COLO829 (cell line): ENCODE results near the gene CARD14.

Experiments used
- DNase-seq: peaks from one replicate; pipeline ENCODE4 v3.0.0; 2012; ENCODE audit warnings: low spot score

CARD14 gene

GRCh38 chr17:80169784-80170500 is at the start of gene CARD14:
Gene CARD14 (plus strand): TSS chr17:80170030. CDS start chr17:80181439, 11,409 bp downstream.
- peak; percentile 93 for DNase-seq

- DNase-seq = no peak
These were observed 47.7 kb upstream of the CARD14 start for GRCh38 chr17:80122026-80122575.

- no peak for DNase-seq
These were observed 46.8 kb upstream of the CARD14 start for GRCh38 chr17:80122926-80123505.

DNA sequence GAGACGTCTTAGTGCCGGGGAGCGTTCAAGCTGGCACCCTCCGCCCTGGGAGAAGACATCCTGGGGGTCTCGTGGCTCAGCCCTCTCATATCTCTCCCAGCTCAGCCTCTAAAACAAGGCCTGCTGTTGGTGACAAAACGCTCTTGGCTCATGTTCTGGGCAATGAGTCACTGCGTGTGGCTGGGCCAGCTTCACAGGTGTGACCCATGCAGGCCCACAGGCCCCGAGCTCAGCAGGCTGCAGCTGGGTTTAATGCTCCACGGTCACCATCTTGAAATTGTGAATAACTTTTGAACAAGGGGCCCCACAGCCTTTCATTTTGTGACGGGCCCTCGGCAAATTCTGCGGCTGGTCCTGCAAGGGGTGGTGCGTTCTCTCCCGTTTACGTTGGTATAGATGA is 46.0 kb upstream of the CARD14 start:
- no peak for DNase-seq

DNA sequence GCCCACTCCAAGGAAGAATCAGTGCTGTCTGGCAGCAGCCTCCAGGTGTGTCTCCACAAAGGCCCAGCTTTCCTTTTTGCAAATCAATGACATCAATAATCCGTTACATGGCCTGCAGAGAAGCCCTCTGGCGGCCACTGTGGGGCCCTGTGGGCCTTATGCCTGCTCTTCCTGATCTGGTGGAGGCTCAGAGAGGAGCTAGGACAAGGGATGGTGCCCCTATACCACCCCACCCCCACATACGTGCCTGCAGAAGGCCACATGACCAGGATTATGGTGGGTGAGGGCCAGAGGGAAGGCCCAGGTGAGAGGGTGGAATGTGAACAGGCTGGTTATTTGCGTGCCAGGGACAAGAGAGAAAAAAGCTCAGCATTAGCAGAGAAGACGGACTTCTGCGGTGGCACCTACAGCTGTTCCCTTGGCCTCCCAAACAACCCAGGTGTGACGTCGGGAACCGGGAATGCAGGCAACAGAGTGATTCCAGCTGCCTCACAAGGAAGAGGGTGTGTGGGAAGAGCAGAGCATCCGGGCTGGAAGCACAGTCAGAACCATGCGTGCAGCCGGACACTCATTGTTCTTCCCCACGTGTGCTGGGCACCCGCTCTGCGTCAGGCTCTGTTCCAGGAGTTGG is 45.4 kb upstream of the CARD14 start:
- no peak for DNase-seq

GRCh38 chr17:80125656-80126448 is 44.0 kb upstream of the CARD14 start:
- DNase-seq = no peak

DNA sequence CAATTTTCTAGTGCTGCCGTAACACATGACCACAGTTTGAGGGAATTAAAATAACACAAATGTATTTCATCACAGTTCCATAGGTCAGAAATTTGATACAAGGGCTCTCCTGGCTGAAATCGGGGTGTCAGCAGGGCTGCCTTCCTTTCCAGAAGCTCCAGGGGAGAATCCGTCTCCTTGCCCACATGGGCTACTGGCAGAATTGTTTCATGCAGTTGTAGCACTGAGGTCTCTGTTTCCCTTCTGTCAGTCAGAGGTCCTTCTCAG is 43.4 kb upstream of the CARD14 start:
- DNase-seq = no peak

- DNase-seq = no peak
These were observed 40.7 kb upstream of the CARD14 start for GRCh38 chr17:80129006-80129565.

DNA sequence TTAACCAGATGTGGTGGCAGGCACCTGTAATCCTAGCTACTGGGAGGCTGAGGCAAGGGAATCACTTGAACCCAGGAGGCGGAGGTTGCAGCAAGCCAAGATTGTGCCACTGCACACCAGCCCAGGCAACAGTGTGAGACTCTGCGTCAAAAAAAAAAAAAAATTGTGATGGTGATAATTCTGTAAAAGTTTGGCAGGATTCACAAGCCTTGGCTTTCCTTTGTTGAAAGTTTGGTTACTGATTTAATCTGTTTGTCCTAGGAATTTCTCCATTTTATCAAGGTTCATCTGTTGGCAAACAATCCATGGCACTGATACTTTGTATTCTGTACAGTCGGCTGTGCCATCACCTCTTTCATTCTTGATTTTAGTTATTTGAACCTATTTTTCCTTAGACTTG is 38.8 kb upstream of the CARD14 start:
- no peak for DNase-seq

GRCh38 chr17:80132906-80133625 is 36.8 kb upstream of the CARD14 start:
- no peak for DNase-seq

DNA sequence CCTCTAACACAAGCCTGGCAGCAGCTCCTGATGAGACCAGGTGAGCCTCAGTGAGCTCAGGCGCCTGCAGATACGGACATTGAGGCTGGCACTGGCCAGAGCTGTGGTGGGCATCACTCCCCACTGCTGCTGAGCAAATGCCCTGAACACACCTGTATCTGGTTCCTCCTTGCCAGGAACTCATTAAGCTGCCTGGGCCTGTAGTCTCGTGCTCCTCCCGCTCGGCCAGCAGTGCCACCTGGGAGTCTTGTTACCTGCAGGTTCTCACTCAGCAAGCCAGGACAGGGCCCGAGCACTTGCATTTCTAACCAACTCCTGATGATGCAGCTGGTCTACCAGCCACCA is 36.2 kb upstream of the CARD14 start:
- DNase-seq = no peak

DNA sequence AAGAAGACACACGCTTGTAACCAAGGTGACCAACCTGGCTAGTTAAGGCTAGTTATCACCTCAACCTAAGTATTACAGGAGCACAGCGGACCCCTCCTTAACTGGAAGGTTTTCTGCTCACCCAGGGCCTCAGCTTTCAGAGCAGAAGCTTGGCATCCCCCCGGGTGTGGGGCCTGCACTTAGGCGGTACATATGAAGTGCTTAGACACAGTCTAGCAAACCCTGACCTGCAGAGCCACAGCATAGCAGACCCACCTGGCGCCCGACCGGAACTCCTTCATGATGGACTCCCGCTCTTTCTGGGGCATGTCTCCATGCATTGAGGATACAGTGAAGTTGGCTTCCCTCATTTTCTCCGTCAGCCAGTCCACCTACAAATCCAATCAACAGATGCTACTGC is 32.7 kb upstream of the CARD14 start:
- DNase-seq = no peak

DNA sequence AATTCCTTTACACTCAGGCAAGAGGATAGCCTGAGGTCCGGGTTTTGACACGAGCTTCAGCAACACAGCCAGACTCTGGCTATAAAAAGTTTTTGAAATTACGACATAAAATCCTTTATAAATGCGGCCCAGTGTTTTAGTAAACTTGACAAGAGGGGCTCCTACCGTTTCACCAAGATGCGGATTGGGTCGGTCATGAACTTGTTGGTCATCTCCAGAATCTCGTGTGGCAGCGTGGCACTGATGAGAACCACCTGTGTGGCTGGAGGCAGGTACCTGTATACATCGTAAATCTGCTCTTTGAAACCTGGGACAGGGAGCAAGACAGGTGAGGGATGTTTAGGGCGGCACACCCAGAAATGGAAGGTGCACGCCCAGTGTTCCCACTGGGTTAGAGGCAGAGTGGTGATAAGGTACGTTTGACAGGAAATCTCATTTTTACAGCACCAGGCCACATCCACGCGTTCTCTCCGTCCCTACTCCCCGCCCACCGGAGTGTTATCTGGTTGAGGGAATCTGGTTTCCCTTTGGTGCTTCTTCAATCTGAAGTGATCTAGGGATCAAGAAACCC is 30.9 kb upstream of the CARD14 start:
- no peak for DNase-seq

DNA sequence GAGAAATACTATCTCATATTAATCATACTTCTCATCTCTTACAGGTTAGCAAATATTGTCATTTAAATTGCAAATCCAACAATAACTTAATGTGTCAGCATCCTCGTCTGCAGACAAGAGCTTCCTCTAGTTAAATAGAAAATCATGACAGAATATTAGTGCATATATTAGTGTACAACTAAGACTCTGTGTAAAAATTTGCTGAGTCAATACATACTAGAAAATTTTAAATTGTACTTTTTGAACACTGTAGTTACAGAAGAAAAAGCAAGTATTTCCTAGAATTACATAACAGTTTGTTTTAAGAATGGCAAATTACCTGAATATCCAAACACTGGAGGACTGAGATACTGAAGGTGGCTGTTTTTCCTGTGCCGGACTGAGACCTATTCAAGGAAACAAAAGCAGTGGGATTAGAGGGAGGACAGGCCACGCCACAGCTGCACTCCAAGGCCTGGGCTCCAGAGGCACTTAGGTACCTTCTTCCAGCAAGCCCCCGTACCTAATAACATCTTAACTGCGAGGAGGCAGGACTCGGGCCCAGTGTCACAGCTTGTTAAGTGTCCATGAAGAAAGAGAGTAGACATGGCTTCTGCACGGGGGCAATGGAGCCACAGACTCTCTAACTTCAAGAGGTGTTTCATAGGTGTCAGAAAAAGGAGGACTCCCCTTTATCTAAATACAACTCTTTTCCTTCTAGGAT is 28.2 kb upstream of the CARD14 start:
- no peak for DNase-seq

DNA sequence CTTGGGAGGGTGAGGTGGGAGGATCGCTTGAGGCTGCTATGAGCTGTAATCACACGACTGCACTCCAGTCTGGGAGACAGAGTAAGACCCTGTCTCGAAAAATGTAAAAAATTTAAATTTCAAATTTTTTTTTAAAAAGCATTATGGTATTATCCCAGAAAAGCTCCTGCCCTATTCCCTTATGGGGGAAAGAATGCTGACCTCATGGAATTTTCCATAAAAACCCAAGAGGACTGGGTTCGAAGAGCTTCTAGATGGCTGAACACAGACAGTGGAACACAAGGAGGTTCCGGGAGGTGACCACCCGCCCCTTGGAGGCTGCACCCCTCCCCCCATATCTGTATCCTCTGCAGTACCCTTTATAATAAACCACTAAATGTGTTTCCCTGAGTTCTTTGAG is 26.9 kb upstream of the CARD14 start:
- no peak for DNase-seq

- no peak for DNase-seq
These were observed 24.5 kb upstream of the CARD14 start for GRCh38 chr17:80145076-80146075.

GRCh38 chr17:80146121-80147034 is 23.5 kb upstream of the CARD14 start:
- DNase-seq = no peak

GRCh38 chr17:80147035-80147822 is 22.6 kb upstream of the CARD14 start, which contains the start of gene EIF4A3:
Gene EIF4A3 (minus strand): TSS chr17:80147128. CDS start chr17:80146961, 167 bp downstream.
- peak; percentile 99 for DNase-seq
